Transverse colon (tissue), 4 donors: ENCODE results near the gene TOR1AIP1. TPM values are rescaled to one million over a fixed set of nuclear protein-coding genes. Genes with fewer than 3 reads are reported as not detected.

Experiments used
- DNase-seq: peaks from one replicate; pipeline ENCODE4 v3.0.0-alpha.2; 2019
- H3K27ac ChIP-seq, 4 donors: fragments of 200-600 bp; sonication (generic); 2 replicates each; pipeline ENCODE4 v1.5.1; 2016 to 2018; ENCODE audit warnings: inconsistent platforms in 4 of 4
- H3K27me3 ChIP-seq: fragments of 200-600 bp; sonication (generic); 2 replicates; pipeline ENCODE4 v1.5.1; 2017; ENCODE audit warnings: inconsistent platforms
- H3K36me3 ChIP-seq, 4 donors: fragments of 200-600 bp; sonication (generic); 2 replicates each; pipeline ENCODE4 v1.5.1; 2017 to 2019; ENCODE audit warnings: inconsistent platforms in 4 of 4
- H3K4me1 ChIP-seq, 4 donors: fragments of 200-600 bp; sonication (generic); 2 replicates each; pipeline ENCODE4 v1.5.1; 2017 to 2020; ENCODE audit warnings: inconsistent platforms in 4 of 4
- H3K4me3 ChIP-seq, 4 donors: fragments of 200-600 bp; sonication (generic); 1 replicate in 1 of 4; 2 replicates in 3 of 4; pipeline versions ENCODE4 v1.5.1 to v1.6.1; 2017 to 2019; ENCODE audit warnings: inconsistent platforms in 4 of 4
- H3K9me3 ChIP-seq, 2 donors: fragments of 200-600 bp; sonication (generic); 2 replicates each; pipeline ENCODE4 v1.5.1; 2017 to 2019; ENCODE audit warnings: inconsistent platforms in 2 of 2
- EP300 ChIP-seq: sonication (generic); formaldehyde crosslinking; IDR thresholded peaks from one replicate; pipeline ENCODE4 v1.6.1; 2017; ENCODE audit warnings: antibody characterized with exemption, low read depth
- POLR2A ChIP-seq: fragments of 450-650 bp; IDR thresholded peaks from one replicate; pipeline ENCODE4 v1.6.1; 2016; ENCODE audit warnings: antibody characterized with exemption, mild to moderate bottlenecking, moderate library complexity
- POLR2AphosphoS5 ChIP-seq, 3 donors: sonication (generic); formaldehyde crosslinking; IDR thresholded peaks; one replicate each; pipeline ENCODE4 v1.6.1; 2016; ENCODE audit warnings: antibody characterized with exemption in 3 of 3
- WGBS, 2 donors: methylation state at CpG; one replicate each; pipeline ENCODE4 v1.1.5; 2018; ENCODE audit warnings: low coverage in 1 of 2; 5-methylcytosine and 5-hydroxymethylcytosine counted together
- in situ Hi-C, 4 donors: fragments of 200-750 bp; cut with MboI; loops; one replicate each; pipeline versions ENCODE4 v1.15.0 to v1.15.1; 2017; ENCODE audit warnings: low sequenced_read_pairs in 3 of 4, low pct_ligation_motif_present in 1 of 4, low pct_unique_long_range_greater_than_20kb in 1 of 4
- intact Hi-C: fragments of 100-400 bp; cut with DNase I; formaldehyde crosslinking; loops from one replicate; pipeline ENCODE4 v1.15.1; 2023; ENCODE audit warnings: low total_unique reads
- total RNA-seq, 4 donors: library from RNA; depleted of rRNA; stranded (reverse); fragments of >200 nt; gene quantifications; one replicate each; pipeline ENCODE4 v1.1.0, GENCODE V29; 2016
- TF ChIP-seq, protein P1 (sequence below), 5 experiments: fragments of 200-600 bp in 3 of 5; fragments of 450-650 bp in 2 of 5; sonication (generic) in 3 of 5; IDR thresholded peaks; 1 replicate in 2 of 5; 2 replicates in 3 of 5; pipeline ENCODE4 v1.5.1; 2016 to 2017; ENCODE audit warnings: antibody characterized with exemption in 5 of 5, inconsistent platforms in 3 of 5, mild to moderate bottlenecking in 2 of 5, moderate library complexity in 1 of 5

Gene TOR1AIP1
- total RNA-seq, 4 donors from 2014 or later: 34.8 to 44.6 (median 41.2) TPM

DNA sequence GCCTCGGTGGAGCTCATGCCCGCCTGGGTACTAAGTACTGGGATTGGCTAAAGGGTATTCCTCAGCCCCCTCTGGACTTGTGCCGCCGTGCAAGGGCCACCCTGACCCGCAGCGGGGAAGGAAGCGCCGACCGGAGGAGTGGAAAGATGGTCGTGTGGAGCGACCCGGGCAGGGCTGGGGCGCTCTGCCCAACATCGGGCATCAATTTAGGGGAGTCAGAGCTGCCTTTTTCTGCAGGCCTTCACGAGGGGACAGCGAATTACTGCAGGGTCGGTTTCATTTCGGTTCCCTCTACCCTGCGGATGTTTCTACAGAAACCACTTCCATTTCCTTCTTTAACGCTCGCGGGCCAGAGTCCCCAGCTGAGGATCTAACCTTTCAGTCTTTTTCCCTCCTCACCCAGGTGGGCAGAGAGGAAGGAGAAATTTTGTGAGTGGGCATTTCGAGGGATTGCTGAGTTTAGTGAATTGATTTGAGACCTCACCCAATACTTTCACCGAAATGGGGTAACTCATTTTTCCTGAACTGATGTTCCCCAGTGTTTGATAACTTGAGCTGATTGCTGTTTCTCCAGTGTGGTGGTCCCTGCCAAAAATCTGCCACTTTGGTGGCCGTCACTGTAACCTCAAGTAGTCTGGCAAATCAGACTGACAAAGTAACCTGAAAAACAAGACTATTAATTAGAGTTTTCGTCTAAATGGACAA lies 1.1 kb downstream of the TOR1AIP1 start:
- no peak for TF ChIP-seq POLR2AphosphoS5 (IDR thresholded peaks at IDR 0.05)
- Histone ChIP-seq H3K9me3 (no peaks in the 10 kb centered on the region), H3K4me1 (peaks cover 16 to 59% (median 45%) of the 10 kb centered on the region in 4 donors), H3K4me3 (peak overlapping the region; percentile 67 to 92 (median 78)), H3K27ac (peak overlapping the region; percentile 95 to 99 (median 96)), H3K36me3 (peaks cover 0 to 21% (median 7%) of the 10 kb centered on the region in 4 donors), H3K27me3 (no peaks in the 10 kb centered on the region)
- in situ Hi-C loops: loop anchor here in 1 of 4 donors (10.0 kb wide), 1 partner anchor 292 kb away; no protein-coding TSS in a partner anchor
- WGBS, 2 donors: 0 to 10% methylated on average over 2 to 19 of the region's 26 CpGs
- intact Hi-C loops: no loop called here
- DNase-seq: peak; percentile 39

DNA sequence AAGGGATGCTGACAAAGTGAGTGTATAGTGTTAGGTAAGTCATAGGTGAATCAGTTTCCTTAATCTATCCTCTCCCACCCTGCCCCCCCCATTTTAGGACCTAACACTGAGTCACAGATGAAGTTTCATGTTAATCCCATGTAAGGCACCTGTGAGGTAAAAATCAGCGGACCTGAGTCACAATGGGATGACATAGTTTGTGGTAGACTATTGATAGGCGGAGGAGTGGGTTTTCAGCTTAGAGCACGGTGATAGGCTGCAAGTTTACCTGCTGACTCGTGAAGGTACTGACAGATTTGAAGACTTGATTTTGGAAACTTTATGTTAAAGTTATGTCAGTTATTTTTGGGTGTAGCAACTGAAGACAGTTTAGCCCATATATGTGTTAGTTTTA lies 1.7 kb downstream of the TOR1AIP1 start:
- in situ Hi-C loops (loop anchor here in 1 of 4 donors (10.0 kb wide), 1 partner anchor 291 kb away; no protein-coding TSS in a partner anchor), intact Hi-C loops (no loop called here)
- H3K27ac ChIP-seq: peak overlapping the region; percentile 95 to 99 (median 96)
- no peak for DNase-seq
- 21% methylated on average over 4 of the region's 4 CpGs; no CpG with 5 or more reads in 1 of the 2 donors for WGBS, 2 donors
- H3K27me3 ChIP-seq: no peaks in the 10 kb centered on the region
- peaks cover 0 to 21% (median 7%) of the 10 kb centered on the region in 4 donors for H3K36me3 ChIP-seq
- H3K4me1 ChIP-seq: peaks cover 16 to 65% (median 47%) of the 10 kb centered on the region in 4 donors
- no peaks in the 10 kb centered on the region for H3K9me3 ChIP-seq
- H3K4me3 ChIP-seq: peak overlapping the region; percentile 67 to 92 (median 78)
- no peak for TF ChIP-seq POLR2AphosphoS5 (IDR thresholded peaks at IDR 0.05)
- TF ChIP-seq, protein P1, sequence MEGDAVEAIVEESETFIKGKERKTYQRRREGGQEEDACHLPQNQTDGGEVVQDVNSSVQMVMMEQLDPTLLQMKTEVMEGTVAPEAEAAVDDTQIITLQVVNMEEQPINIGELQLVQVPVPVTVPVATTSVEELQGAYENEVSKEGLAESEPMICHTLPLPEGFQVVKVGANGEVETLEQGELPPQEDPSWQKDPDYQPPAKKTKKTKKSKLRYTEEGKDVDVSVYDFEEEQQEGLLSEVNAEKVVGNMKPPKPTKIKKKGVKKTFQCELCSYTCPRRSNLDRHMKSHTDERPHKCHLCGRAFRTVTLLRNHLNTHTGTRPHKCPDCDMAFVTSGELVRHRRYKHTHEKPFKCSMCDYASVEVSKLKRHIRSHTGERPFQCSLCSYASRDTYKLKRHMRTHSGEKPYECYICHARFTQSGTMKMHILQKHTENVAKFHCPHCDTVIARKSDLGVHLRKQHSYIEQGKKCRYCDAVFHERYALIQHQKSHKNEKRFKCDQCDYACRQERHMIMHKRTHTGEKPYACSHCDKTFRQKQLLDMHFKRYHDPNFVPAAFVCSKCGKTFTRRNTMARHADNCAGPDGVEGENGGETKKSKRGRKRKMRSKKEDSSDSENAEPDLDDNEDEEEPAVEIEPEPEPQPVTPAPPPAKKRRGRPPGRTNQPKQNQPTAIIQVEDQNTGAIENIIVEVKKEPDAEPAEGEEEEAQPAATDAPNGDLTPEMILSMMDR (IDR thresholded peaks at IDR 0.05): no peak
- TF ChIP-seq POLR2A: no peak
- TF ChIP-seq EP300: no peak

DNA sequence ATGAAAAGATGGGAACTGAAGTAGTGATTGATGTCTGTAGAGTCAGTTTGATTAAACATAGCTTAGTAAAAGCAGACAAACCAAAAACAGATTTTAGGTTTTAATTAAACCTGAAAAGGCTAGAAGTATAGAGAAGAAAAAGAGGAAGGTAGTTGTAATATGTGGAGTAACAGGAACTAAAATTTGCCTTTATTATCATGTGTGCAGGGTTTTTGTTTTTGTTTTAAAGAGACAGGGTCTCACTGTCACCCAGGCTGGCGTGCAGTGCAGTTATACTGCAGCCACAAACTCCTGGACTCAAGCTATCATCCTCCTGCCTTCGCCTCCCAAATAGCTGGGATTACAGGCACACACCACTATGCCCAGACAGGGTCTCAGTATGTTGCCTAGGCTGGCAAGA lies 6.0 kb downstream of the TOR1AIP1 start:
- no peak for DNase-seq
- peaks cover 0 to 52% (median 24%) of the 10 kb centered on the region in 4 donors for H3K36me3 ChIP-seq
- H3K27me3 ChIP-seq: no peaks in the 10 kb centered on the region
- WGBS, 2 donors: 66% methylated on average over 2 of the region's 2 CpGs; no CpG with 5 or more reads in 1 of the 2 donors
- peaks cover 12 to 57% (median 37%) of the 10 kb centered on the region in 4 donors for H3K4me1 ChIP-seq
- TF ChIP-seq POLR2AphosphoS5 (IDR thresholded peaks at IDR 0.05) (no peak), EP300 (no peak), POLR2A (no peak)
- TF ChIP-seq, protein P1 (IDR thresholded peaks at IDR 0.05): no peak
- no peak overlapping the region for H3K27ac ChIP-seq
- intact Hi-C loops: no loop called here
- in situ Hi-C loops: loop anchor here in 1 of 4 donors (10.0 kb wide), 1 partner anchor 287 kb away; no protein-coding TSS in a partner anchor
- H3K4me3 ChIP-seq: no peak overlapping the region
- H3K9me3 ChIP-seq: no peaks in the 10 kb centered on the region

DNA sequence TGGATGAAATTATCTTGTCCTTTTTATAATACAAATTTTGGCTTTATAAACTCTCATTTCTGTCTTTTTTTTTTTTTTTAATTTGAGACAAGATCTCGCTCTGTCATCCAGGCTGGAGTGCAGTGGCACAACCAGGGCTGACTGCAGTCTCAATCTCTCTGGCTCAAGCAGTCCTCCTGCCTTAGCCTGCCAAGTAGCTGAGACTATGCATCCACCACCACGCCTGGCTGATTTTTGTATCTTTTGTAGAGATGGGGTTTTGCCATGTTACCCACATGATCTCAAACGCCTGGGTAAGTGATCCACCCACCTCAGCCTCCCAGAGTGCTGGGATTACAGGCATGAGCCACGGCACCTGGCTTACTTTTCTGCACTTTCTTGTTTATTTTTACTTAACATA lies 7.5 kb downstream of the TOR1AIP1 start:
- 86 to 90% methylated on average over 2 to 4 of the region's 4 CpGs for WGBS, 2 donors
- H3K4me1 ChIP-seq: peaks cover 2 to 45% (median 25%) of the 10 kb centered on the region in 4 donors
- in situ Hi-C loops: loop anchor here in 1 of 4 donors (10.0 kb wide), 1 partner anchor 285 kb away; no protein-coding TSS in a partner anchor
- intact Hi-C loops: no loop called here
- H3K4me3 ChIP-seq: no peak overlapping the region
- no peak overlapping the region for H3K27ac ChIP-seq
- TF ChIP-seq POLR2AphosphoS5 (IDR thresholded peaks at IDR 0.05) (no peak), EP300 (no peak), POLR2A (no peak)
- TF ChIP-seq, protein P1 (IDR thresholded peaks at IDR 0.05): no peak
- H3K27me3 ChIP-seq: no peaks in the 10 kb centered on the region
- DNase-seq: no peak
- peaks cover 0 to 58% (median 26%) of the 10 kb centered on the region in 4 donors for H3K36me3 ChIP-seq
- H3K9me3 ChIP-seq: no peaks in the 10 kb centered on the region
